ENCODE measurements around the gene FGF22. TPM values are rescaled to one million over a fixed set of nuclear protein-coding genes. Genes with fewer than 3 reads are reported as not detected.

Gene FGF22
- total and polyA plus RNA-seq, 2 of the 13 experiments (the other 11 are each of a cell fraction or from before 2014, with no cell fraction given), result 0.24 TPM; not detected in 1

DNA sequence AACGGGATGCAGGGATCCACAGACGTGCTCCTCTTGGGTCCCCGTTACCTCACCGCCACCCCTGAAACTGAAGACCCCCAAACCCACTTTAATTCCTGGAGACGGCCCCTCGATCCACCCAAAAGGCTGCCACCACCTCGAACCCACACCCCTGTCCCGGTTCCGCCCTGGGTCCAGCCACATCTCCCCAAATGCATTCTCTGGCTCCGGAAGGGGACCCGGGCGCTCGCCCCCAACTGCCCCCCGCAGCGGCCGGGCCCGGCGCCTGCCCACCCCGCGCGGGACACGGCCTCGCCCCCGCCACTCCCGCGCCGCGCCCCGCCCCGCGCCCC, 36.3 kb downstream of the FGF22 start:
- no peak for DNase-seq (ENCODE audit: low spot score)
- Histone ChIP-seq H3K4me2 (ENCODE audit: low read depth, low read length) (peak overlapping the region; percentile 86), H3K79me2 (ENCODE audit: insufficient read depth, low read length) (no peaks in the 10 kb centered on the region), H2AFZ (ENCODE audit: low read length) (no peak overlapping the region), H3K4me3 (replicated peaks in 1 of 3; ENCODE audit: insufficient read depth in 1 of 3, low read depth in 2 of 3, low read length in 3 of 3) (peak overlapping the region; percentile 54 to 76 (median 69)), H3K36me3 (replicated peaks in 1 of 2; ENCODE audit: control insufficient read depth in 1 of 2, insufficient read depth in 2 of 2, low read length in 2 of 2) (no peaks in the 10 kb centered on the region), H3K9me3 (ENCODE audit: low read length) (no peaks in the 10 kb centered on the region), H3K9ac (ENCODE audit: insufficient read depth, low read depth, low read length) (no peak overlapping the region), H4K20me1 (ENCODE audit: insufficient read depth, low read length) (no peaks in the 10 kb centered on the region), H3K27me3 (ENCODE audit: control insufficient read depth in 1 of 2, insufficient read depth in 2 of 2, low read length in 2 of 2) (peaks cover 0 to 7% of the 10 kb centered on the region in 2 experiments; a peak in 1 of 5 replicates), H3K4me1 (ENCODE audit: insufficient read depth, low read length) (peaks cover 78% of the 10 kb centered on the region), H3K27ac (ENCODE audit: extremely low read length, insufficient read depth, low read length) (no peak overlapping the region)
- no peak for TF ChIP-seq ESRRA (CRISPR knock-in tag; IDR thresholded peaks at IDR 0.05; ENCODE audit: low read depth)
- TF ChIP-seq SRSF1 (optimal IDR thresholded peaks at IDR 0.05; ENCODE audit: low read depth, low read length), result peak; percentile 3
- ChIA-PET CTCF (ENCODE audit: low intra/inter-chr PET ratio, low total read pairs) (no interaction called here), POLR2A (interaction anchor here (0.8 to 3.8 kb wide), 6 partner anchors 10 to 62 kb away, joined by 4 to 27 read pairs (median 6); partner anchors contain the start of genes PALM and RNF126)
- WGBS (ENCODE audit: low lambda C conversion rate), result 0% methylated on average over 7 of the region's 31 CpGs
- in situ Hi-C loops (cut with HindIII; ENCODE audit: extremely low pct_ligation_motif_present, low pct_unique_long_range_greater_than_20kb) (no loop called here), intact Hi-C loops (cut with micrococcal nuclease; ENCODE audit: unreplicated experiment) (no loop called here)
- BruUV-seq (replicated peaks), result no TSS peak
- ATAC-seq, result no peak
- FAIRE-seq, result no peak

DNA sequence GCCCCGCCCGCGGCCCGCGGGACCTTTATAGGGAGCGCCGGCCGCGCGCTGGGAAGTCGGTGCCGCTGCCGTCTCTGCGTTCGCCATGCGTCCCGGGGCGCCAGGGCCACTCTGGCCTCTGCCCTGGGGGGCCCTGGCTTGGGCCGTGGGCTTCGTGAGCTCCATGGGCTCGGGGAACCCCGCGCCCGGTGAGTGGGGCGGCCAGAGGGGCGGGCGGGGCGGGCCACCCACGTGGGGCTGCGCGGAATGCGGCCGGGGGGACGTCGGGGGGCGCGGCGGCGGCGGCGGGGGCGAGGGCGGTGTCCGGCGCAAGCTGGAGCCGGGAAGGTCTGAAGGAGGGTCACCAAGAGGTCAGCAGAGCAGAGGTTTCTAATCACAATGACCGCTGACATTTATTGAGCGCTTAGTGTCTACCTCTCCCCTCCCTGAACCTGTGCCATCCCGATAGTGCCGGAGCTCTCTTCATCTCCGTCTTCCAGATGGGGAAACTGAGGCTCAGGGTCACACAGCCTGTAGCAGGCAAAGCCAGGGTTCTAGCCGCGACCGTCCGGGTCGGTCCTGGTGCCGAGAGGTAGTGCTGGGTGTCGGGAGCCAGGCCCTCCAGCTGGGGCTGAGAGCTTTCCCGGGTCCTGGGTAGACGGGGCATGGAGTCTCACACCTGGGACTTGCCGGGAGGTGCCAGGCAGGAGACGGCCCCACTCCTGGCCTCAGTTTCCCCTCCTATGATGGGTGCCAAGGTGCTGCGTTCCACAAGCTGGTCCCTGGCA, 36.8 kb downstream of the FGF22 start, which contains the start of gene FSTL3:
Gene FSTL3 (plus strand): TSS at position 54 of the 767 bp plus-strand sequence. CDS start 32 bp downstream, at position 86.
- Histone ChIP-seq H2AFZ (ENCODE audit: low read length) (no peak within 1 kb of the TSS), H3K79me2 (ENCODE audit: insufficient read depth, low read length) (no peaks in the 10 kb centered on the region), H3K9ac (ENCODE audit: insufficient read depth, low read depth, low read length) (peak within 1 kb of the TSS; percentile 52), H3K36me3 (replicated peaks in 1 of 2; ENCODE audit: control insufficient read depth in 1 of 2, insufficient read depth in 2 of 2, low read length in 2 of 2) (no peaks in the 10 kb centered on the region), H3K27ac (ENCODE audit: extremely low read length, insufficient read depth, low read length) (no peak within 1 kb of the TSS), H3K27me3 (ENCODE audit: control insufficient read depth in 1 of 2, insufficient read depth in 2 of 2, low read length in 2 of 2) (peaks cover 0 to 7% of the 10 kb centered on the region in 2 experiments; a peak in 1 of 5 replicates), H4K20me1 (ENCODE audit: insufficient read depth, low read length) (no peaks in the 10 kb centered on the region), H3K4me1 (ENCODE audit: insufficient read depth, low read length) (peaks cover 75% of the 10 kb centered on the region), H3K9me3 (ENCODE audit: low read length) (no peaks in the 10 kb centered on the region), H3K4me3 (replicated peaks in 1 of 3; ENCODE audit: insufficient read depth in 1 of 3, low read depth in 2 of 3, low read length in 3 of 3) (peak within 1 kb of the TSS; percentile 54 to 76 (median 69)), H3K4me2 (ENCODE audit: low read depth, low read length) (peak within 1 kb of the TSS; percentile 88)
- ChIA-PET CTCF (ENCODE audit: low intra/inter-chr PET ratio, low total read pairs) (no interaction called here), POLR2A (interaction anchor here (1.0 to 5.3 kb wide), 6 partner anchors 13 to 76 kb away, joined by 3 to 27 read pairs (median 7); partner anchors contain the start of genes PALM and RNF126)
- no peak for FAIRE-seq
- no peak for DNase-seq (ENCODE audit: low spot score)
- BruUV-seq (replicated peaks), result TSS peak; percentile 71
- intact Hi-C loops (cut with micrococcal nuclease; ENCODE audit: unreplicated experiment) (no loop called here), in situ Hi-C loops (cut with HindIII; ENCODE audit: extremely low pct_ligation_motif_present, low pct_unique_long_range_greater_than_20kb) (no loop called here)
- 0% methylated on average over 11 of the region's 63 CpGs for WGBS (ENCODE audit: low lambda C conversion rate)
- no peak for ATAC-seq
- TF ChIP-seq NONO (IDR thresholded peaks at IDR 0.05) (no peak), NONO (CRISPR knock-in tag; conservative IDR thresholded peaks at IDR 0.05) (no peak), PCBP2 (optimal IDR thresholded peaks at IDR 0.05; ENCODE audit: low read depth, low read length, poor library complexity, severe bottlenecking) (no peak), ATF7-NPFF (CRISPR knock-in tag; IDR thresholded peaks at IDR 0.05; ENCODE audit: low read depth) (no peak), ZBTB1 (CRISPR knock-in tag; IDR thresholded peaks at IDR 0.05; ENCODE audit: borderline replicate concordance) (no peak), ZNF788 (CRISPR knock-in tag; IDR thresholded peaks at IDR 0.05; ENCODE audit: borderline replicate concordance) (no peak), MYNN (CRISPR knock-in tag; IDR thresholded peaks at IDR 0.05; ENCODE audit: low read depth) (no peak), ZNF556 (CRISPR knock-in tag; IDR thresholded peaks at IDR 0.05; ENCODE audit: borderline replicate concordance) (no peak), TOE1 (CRISPR knock-in tag; IDR thresholded peaks at IDR 0.05) (no peak), ZNF501 (CRISPR knock-in tag; IDR thresholded peaks at IDR 0.05) (no peak), TBX2 (CRISPR knock-in tag; IDR thresholded peaks at IDR 0.05; ENCODE audit: borderline replicate concordance) (0 out of 2 replicates have a peak, but pooled peaks have one; percentile 20)
- TF ChIP-seq, protein P1, sequence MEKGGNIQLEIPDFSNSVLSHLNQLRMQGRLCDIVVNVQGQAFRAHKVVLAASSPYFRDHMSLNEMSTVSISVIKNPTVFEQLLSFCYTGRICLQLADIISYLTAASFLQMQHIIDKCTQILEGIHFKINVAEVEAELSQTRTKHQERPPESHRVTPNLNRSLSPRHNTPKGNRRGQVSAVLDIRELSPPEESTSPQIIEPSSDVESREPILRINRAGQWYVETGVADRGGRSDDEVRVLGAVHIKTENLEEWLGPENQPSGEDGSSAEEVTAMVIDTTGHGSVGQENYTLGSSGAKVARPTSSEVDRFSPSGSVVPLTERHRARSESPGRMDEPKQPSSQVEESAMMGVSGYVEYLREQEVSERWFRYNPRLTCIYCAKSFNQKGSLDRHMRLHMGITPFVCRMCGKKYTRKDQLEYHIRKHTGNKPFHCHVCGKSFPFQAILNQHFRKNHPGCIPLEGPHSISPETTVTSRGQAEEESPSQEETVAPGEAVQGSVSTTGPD (CRISPR knock-in tag; IDR thresholded peaks at IDR 0.05), result no peak
- TF ChIP-seq, protein P2, sequence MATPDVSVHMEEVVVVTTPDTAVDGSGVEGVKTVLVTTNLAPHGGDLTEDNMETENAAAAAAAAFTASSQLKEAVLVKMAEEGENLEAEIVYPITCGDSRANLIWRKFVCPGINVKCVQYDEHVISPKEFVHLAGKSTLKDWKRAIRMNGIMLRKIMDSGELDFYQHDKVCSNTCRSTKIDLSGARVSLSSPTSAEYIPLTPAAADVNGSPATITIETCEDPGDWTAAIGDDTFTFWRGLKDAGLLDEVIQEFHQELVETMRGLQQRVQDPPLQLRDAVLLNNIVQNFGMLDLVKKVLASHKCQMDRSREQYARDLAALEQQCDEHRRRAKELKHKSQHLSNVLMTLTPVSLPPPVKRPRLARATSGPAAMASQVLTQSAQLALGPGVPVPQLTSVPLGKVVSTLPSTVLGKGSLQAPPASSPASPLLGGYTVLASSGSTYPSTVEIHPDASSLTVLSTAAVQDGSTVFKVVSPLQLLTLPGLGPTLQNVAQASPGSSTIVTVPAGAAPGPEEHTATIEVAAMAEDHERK (CRISPR knock-in tag; IDR thresholded peaks at IDR 0.05; ENCODE audit: low read depth), result no peak
